Keratinocyte (primary cell): Measurements from ENCODE around the gene SFMBT2. TPM values are rescaled to one million over a fixed set of nuclear protein-coding genes. Genes with fewer than 3 reads are reported as not detected.

Experiments
- DNase-seq: peaks from one replicate; pipeline ENCODE4 v3.0.0-alpha.2; 2011; ENCODE audit warnings: low read depth, missing footprints, low spot score
- FAIRE-seq: peaks from 2 replicates; lab custom pipeline; 2011; peaks lifted over from hg19 to GRCh38; lab: Jason Lieb, UNC
- H2AFZ ChIP-seq: 2 replicates; pipeline ENCODE4 v1.6.0; 2012; ENCODE audit warnings: low read length, control low read depth, inconsistent platforms; ENCODE audit not compliant: control insufficient read depth
- H3K27ac ChIP-seq: 2 replicates; pipeline ENCODE4 v1.5.1; 2011; ENCODE audit warnings: low read length; ENCODE audit not compliant: control insufficient read depth, insufficient read depth
- H3K27me3 ChIP-seq: 3 replicates; pipeline ENCODE4 v1.6.0; 2011; ENCODE audit warnings: low read length; ENCODE audit not compliant: control insufficient read depth, insufficient read depth; ENCODE audit errors: extremely low read depth
- H3K36me3 ChIP-seq, 2 experiments: 2 replicates in 1 of 2; 3 replicates in 1 of 2; pipeline ENCODE4 v1.5.1; 2011; ENCODE audit warnings: low read length in 2 of 2, mild to moderate bottlenecking in 1 of 2; ENCODE audit not compliant: control insufficient read depth in 2 of 2, insufficient read depth in 2 of 2; ENCODE audit errors: extremely low read depth in 1 of 2
- H3K4me1 ChIP-seq: 3 replicates; pipeline ENCODE4 v1.5.1; 2011; ENCODE audit warnings: low read length; ENCODE audit not compliant: control insufficient read depth, insufficient read depth; ENCODE audit errors: extremely low read depth
- H3K4me2 ChIP-seq: 3 replicates; pipeline ENCODE4 v1.6.0; 2011; ENCODE audit warnings: low read depth, low read length; ENCODE audit not compliant: control insufficient read depth, insufficient read depth; ENCODE audit errors: extremely low read depth
- H3K4me3 ChIP-seq, 3 experiments: fragments of 200-600 bp in 1 of 3; sonication (generic) in 1 of 3; 2 replicates in 2 of 3; 3 replicates in 1 of 3; pipeline ENCODE4 v1.5.1; 2011 to 2016; ENCODE audit warnings: low read length in 3 of 3, mild to moderate bottlenecking in 3 of 3, control low read depth in 2 of 3, inconsistent platforms in 1 of 3, low read depth in 1 of 3, mixed read lengths in 1 of 3, mixed run types in 1 of 3, moderate library complexity in 1 of 3; ENCODE audit not compliant: control insufficient read depth in 2 of 3, insufficient read depth in 2 of 3; ENCODE audit errors: extremely low read depth in 1 of 3
- H3K79me2 ChIP-seq: 2 replicates; pipeline ENCODE4 v1.6.0; 2012; ENCODE audit warnings: low read length; ENCODE audit not compliant: control insufficient read depth, insufficient read depth
- H3K9ac ChIP-seq: 3 replicates; pipeline ENCODE4 v1.6.0; 2011; ENCODE audit warnings: low read length; ENCODE audit not compliant: control insufficient read depth, insufficient read depth; ENCODE audit errors: extremely low read depth
- H3K9me1 ChIP-seq: 3 replicates; pipeline ENCODE4 v1.6.0; 2011; ENCODE audit warnings: low read length; ENCODE audit not compliant: control insufficient read depth, insufficient read depth; ENCODE audit errors: extremely low read depth
- H3K9me3 ChIP-seq: 2 replicates; pipeline ENCODE4 v1.5.1; 2012; ENCODE audit warnings: low read depth, low read length; ENCODE audit not compliant: control insufficient read depth
- H4K20me1 ChIP-seq: 3 replicates; pipeline ENCODE4 v1.6.0; 2011; ENCODE audit warnings: low read length; ENCODE audit not compliant: control insufficient read depth, insufficient read depth; ENCODE audit errors: extremely low read depth
- EZH2 ChIP-seq: IDR thresholded peaks from one replicate; pipeline ENCODE4 v1.6.1; 2012; ENCODE audit warnings: inconsistent platforms, mild to moderate bottlenecking, low read length, moderate library complexity
- dilution Hi-C: fragments of 300-500 bp; cut with MboI; formaldehyde crosslinking; loops from one replicate; pipeline ENCODE4 v1.7.0; 2020; ENCODE audit warnings: low sequenced_read_pairs; ENCODE audit not compliant: extremely low pct_ligation_motif_present
- polyA plus RNA-seq, 5 experiments: library from polyadenylated mRNA; depleted of rRNA in 3 of 5; stranded (reverse) in 3 of 5; stranded (forward) in 1 of 5; unstranded in 1 of 5; fragments of >200 nt; gene quantifications; 1 replicate in 1 of 5; 2 replicates in 3 of 5; 3 replicates in 1 of 5; pipeline versions ENCODE4 v1.2.1 to v1.2.3, GENCODE V29; 2011 to 2012; ENCODE audit warnings: missing spikeins in 2 of 5, low read depth in 1 of 5, low replicate concordance in 1 of 5
- TF ChIP-seq, protein P1 (sequence below), 3 experiments: IDR thresholded peaks in 1 of 3; conservative IDR thresholded peaks in 1 of 3; optimal IDR thresholded peaks in 1 of 3; 2 replicates in 2 of 3; 3 replicates in 1 of 3; pipeline versions ENCODE3 to v1.5.1; 2011; ENCODE audit warnings: low read length in 3 of 3, mild to moderate bottlenecking in 3 of 3, moderate library complexity in 2 of 3, control low read depth in 1 of 3, inconsistent platforms in 1 of 3; ENCODE audit not compliant: insufficient read depth in 2 of 3; ENCODE audit errors: extremely low read depth in 1 of 3

Gene SFMBT2
- polyA plus RNA-seq, 1 donor (not counting 4 experiments of a cell fraction or from before 2014, with no cell fraction given): 0.71 TPM

- TF ChIP-seq, protein P1, sequence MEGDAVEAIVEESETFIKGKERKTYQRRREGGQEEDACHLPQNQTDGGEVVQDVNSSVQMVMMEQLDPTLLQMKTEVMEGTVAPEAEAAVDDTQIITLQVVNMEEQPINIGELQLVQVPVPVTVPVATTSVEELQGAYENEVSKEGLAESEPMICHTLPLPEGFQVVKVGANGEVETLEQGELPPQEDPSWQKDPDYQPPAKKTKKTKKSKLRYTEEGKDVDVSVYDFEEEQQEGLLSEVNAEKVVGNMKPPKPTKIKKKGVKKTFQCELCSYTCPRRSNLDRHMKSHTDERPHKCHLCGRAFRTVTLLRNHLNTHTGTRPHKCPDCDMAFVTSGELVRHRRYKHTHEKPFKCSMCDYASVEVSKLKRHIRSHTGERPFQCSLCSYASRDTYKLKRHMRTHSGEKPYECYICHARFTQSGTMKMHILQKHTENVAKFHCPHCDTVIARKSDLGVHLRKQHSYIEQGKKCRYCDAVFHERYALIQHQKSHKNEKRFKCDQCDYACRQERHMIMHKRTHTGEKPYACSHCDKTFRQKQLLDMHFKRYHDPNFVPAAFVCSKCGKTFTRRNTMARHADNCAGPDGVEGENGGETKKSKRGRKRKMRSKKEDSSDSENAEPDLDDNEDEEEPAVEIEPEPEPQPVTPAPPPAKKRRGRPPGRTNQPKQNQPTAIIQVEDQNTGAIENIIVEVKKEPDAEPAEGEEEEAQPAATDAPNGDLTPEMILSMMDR (optimal IDR thresholded peaks at IDR 0.05 in 1 of 3, IDR thresholded peaks at IDR 0.05 in 1 of 3, conservative IDR thresholded peaks at IDR 0.05 in 1 of 3; ENCODE audit: extremely low read depth in 1 of 3, insufficient read depth in 2 of 3, low read length in 3 of 3): no peak
- no peak for TF ChIP-seq EZH2
- H3K4me2 ChIP-seq: no peak overlapping the region
- H3K9ac ChIP-seq: no peak overlapping the region
- no peak overlapping the region for H2AFZ ChIP-seq
- H3K79me2 ChIP-seq: no peaks in the 10 kb centered on the region
- no peaks in the 10 kb centered on the region for H3K27me3 ChIP-seq
- dilution Hi-C loops: no loop called here
- H3K27ac ChIP-seq: no peak overlapping the region
- no peaks in the 10 kb centered on the region for H3K9me1 ChIP-seq
- H3K4me1 ChIP-seq: no peaks in the 10 kb centered on the region
- DNase-seq: no peak
- no peak overlapping the region for H3K4me3 ChIP-seq
- H3K36me3 ChIP-seq: no peaks in the 10 kb centered on the region
- H4K20me1 ChIP-seq: no peaks in the 10 kb centered on the region
- H3K9me3 ChIP-seq: no peaks in the 10 kb centered on the region
- no peak for FAIRE-seq
Measured at GRCh38 chr10:7206412-7207100, 204.3 kb downstream of the SFMBT2 start.

DNA sequence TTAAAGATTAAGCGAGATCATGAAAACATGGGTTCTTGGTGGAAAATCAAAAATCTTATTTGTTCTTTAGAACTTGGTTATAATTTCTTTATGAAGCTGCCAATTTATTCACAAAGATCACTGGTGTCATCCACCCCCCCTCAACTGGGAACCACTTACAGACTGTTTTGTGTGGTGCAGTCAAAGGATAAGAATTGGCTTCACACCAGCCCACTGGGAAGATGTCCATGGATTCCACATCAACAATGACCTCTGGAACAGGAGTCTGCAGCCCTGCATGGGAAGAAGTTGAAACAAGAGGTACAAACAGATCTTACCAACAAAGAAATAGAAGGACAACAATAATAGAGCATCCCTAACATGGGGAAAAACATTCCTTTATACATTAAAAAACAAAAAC is 205.2 kb downstream of the SFMBT2 start:
- H3K79me2 ChIP-seq: no peaks in the 10 kb centered on the region
- FAIRE-seq (no peak), DNase-seq (no peak)
- H3K27me3 ChIP-seq: no peaks in the 10 kb centered on the region
- H3K9ac ChIP-seq: no peak overlapping the region
- H3K9me3 ChIP-seq: no peaks in the 10 kb centered on the region
- dilution Hi-C loops: no loop called here
- no peak overlapping the region for H3K4me3 ChIP-seq
- no peaks in the 10 kb centered on the region for H3K4me1 ChIP-seq
- no peaks in the 10 kb centered on the region for H3K9me1 ChIP-seq
- no peaks in the 10 kb centered on the region for H4K20me1 ChIP-seq
- no peak overlapping the region for H3K27ac ChIP-seq
- TF ChIP-seq EZH2: no peak
- TF ChIP-seq, protein P1 (optimal IDR thresholded peaks at IDR 0.05 in 1 of 3, IDR thresholded peaks at IDR 0.05 in 1 of 3, conservative IDR thresholded peaks at IDR 0.05 in 1 of 3; ENCODE audit: extremely low read depth in 1 of 3, insufficient read depth in 2 of 3, low read length in 3 of 3): no peak
- no peak overlapping the region for H3K4me2 ChIP-seq
- no peak overlapping the region for H2AFZ ChIP-seq
- no peaks in the 10 kb centered on the region for H3K36me3 ChIP-seq
